GM12878 (cell line): ENCODE data around the gene PGBD4. TPM values are rescaled to one million over a fixed set of nuclear protein-coding genes. Genes with fewer than 3 reads are reported as not detected.

ENCODE experiments used
- ATAC-seq: fragments of 200-7000 bp; cut with Tn5 transposase; 3 replicates; pipeline ENCODE4 v1.9.1; 2020; ENCODE audit warnings: mild to moderate bottlenecking, moderate library complexity
- BruUV-seq: library from RNA; stranded (reverse); fragments of 400-500 nt; replicated peaks from 2 replicates; lab custom pipeline; 2021; lab: Mats Ljungman, UMichigan
- CTCF ChIA-PET: fragments of 300-600 bp; sonication (Branson Sonifier 250); formaldehyde crosslinking; extraction: SDS; loops from one replicate; lab custom pipeline; 2021; ENCODE audit warnings: inconsistent platforms; lab: Yijun Ruan, JAX
- POLR2A ChIA-PET: fragments of 350-600 bp; formaldehyde crosslinking; extraction: SDS; loops from one replicate; lab custom pipeline; 2021; ENCODE audit warnings: inconsistent platforms; lab: Charles Lee
- RAD21 ChIA-PET: fragments of 300-600 bp; sonication (Branson Sonifier 250); formaldehyde crosslinking; loops from one replicate; lab custom pipeline; 2023; ENCODE audit warnings: antibody characterized with exemption; ENCODE audit not compliant: unreplicated experiment; lab: Charles Lee
- SMC1A ChIA-PET: fragments of 300-600 bp; sonication (Branson Sonifier 250); formaldehyde crosslinking; loops from one replicate; lab custom pipeline; 2023; ENCODE audit not compliant: unreplicated experiment, uncharacterized antibody; lab: Charles Lee
- DNase-seq: peaks from one replicate; pipeline ENCODE4 v3.0.0-alpha.2; 2011; ENCODE audit warnings: low read depth, low spot score
- FAIRE-seq: peaks from 3 replicates; lab custom pipeline; 2011; peaks lifted over from hg19 to GRCh38; lab: Jason Lieb, UNC
- H2AFZ ChIP-seq: 2 replicates; pipeline ENCODE4 v1.6.0; 2011; ENCODE audit warnings: low read depth, low read length, control low read depth; ENCODE audit not compliant: control insufficient read depth
- H3K27ac ChIP-seq: 2 replicates; pipeline ENCODE4 v1.5.1; 2011; ENCODE audit warnings: control low read depth; ENCODE audit not compliant: control insufficient read depth, insufficient read depth
- H3K27me3 ChIP-seq, 2 experiments: replicated peaks in 1 of 2; 2 replicates each; pipeline versions ENCODE4 v1.6.0 to v1.6.1; 2011; ENCODE audit warnings: low read length in 1 of 2; ENCODE audit not compliant: control insufficient read depth in 2 of 2, insufficient read depth in 2 of 2
- H3K36me3 ChIP-seq, 2 experiments: 2 replicates each; pipeline ENCODE4 v1.5.1; 2011; ENCODE audit warnings: low read length in 1 of 2; ENCODE audit not compliant: control insufficient read depth in 2 of 2, insufficient read depth in 2 of 2
- H3K4me1 ChIP-seq: 2 replicates; pipeline ENCODE4 v1.6.1; 2011; ENCODE audit warnings: mild to moderate bottlenecking, low read length, moderate library complexity, mixed read lengths; ENCODE audit not compliant: control insufficient read depth, insufficient read depth
- H3K4me2 ChIP-seq: 2 replicates; pipeline ENCODE4 v1.6.0; 2011; ENCODE audit warnings: control low read depth; ENCODE audit not compliant: control insufficient read depth, insufficient read depth
- H3K4me3 ChIP-seq: fragments of 200-600 bp; sonication (generic); 2 replicates; pipeline ENCODE4 v1.5.1; 2016
- H3K79me2 ChIP-seq: 2 replicates; pipeline ENCODE4 v1.6.0; 2011; ENCODE audit warnings: low read length; ENCODE audit not compliant: control insufficient read depth, insufficient read depth
- H3K9ac ChIP-seq: 2 replicates; pipeline ENCODE4 v1.8.0; 2011; ENCODE audit warnings: low read length, control low read depth, mixed read lengths; ENCODE audit not compliant: control insufficient read depth, insufficient read depth
- H3K9me3 ChIP-seq: replicated peaks from 3 replicates; pipeline ENCODE4 v1.5.1; 2011; ENCODE audit warnings: mild to moderate bottlenecking, low read length; ENCODE audit not compliant: control insufficient read depth, insufficient read depth
- H4K20me1 ChIP-seq: 2 replicates; pipeline ENCODE4 v1.6.0; 2011; ENCODE audit not compliant: control insufficient read depth, insufficient read depth
- CREM ChIP-seq: IDR thresholded peaks from 2 replicates; pipeline ENCODE4 v1.6.1; 2014; ENCODE audit warnings: antibody characterized with exemption, low read depth
- ELK1 ChIP-seq: IDR thresholded peaks from 2 replicates; pipeline ENCODE4 v1.6.1; 2012; ENCODE audit warnings: low read depth, low read length, improper control_type of control experiment
- FOS ChIP-seq: IDR thresholded peaks from 3 replicates; pipeline ENCODE4 v1.6.1; 2011; ENCODE audit warnings: borderline replicate concordance; ENCODE audit not compliant: insufficient read length; ENCODE audit errors: extremely low read depth
- MLLT1 ChIP-seq: fragments of 450-650 bp; IDR thresholded peaks from 2 replicates; pipeline ENCODE4 v1.6.1; 2016; ENCODE audit warnings: mild to moderate bottlenecking
- RB1 ChIP-seq: fragments of 450-650 bp; formaldehyde crosslinking; IDR thresholded peaks from 2 replicates; pipeline ENCODE4 v1.6.1; 2017; ENCODE audit warnings: mild to moderate bottlenecking, borderline replicate concordance
- SIX5 ChIP-seq: IDR thresholded peaks from 2 replicates; pipeline ENCODE4 v1.6.1; 2011; ENCODE audit warnings: mild to moderate bottlenecking, low read depth, low read length, moderate library complexity; ENCODE audit not compliant: severe bottlenecking
- SP1 ChIP-seq: IDR thresholded peaks from one replicate; pipeline ENCODE4 v1.6.1; 2011; ENCODE audit warnings: low read depth, low read length
- STAT3 ChIP-seq: IDR thresholded peaks from 2 replicates; pipeline ENCODE4 v1.6.1; 2011; ENCODE audit warnings: low read depth, low read length, improper control_type of control experiment
- ZBED1 ChIP-seq: IDR thresholded peaks from 2 replicates; pipeline ENCODE4 v1.6.1; 2016; ENCODE audit warnings: borderline replicate concordance
- ZBTB40 ChIP-seq: fragments of 450-650 bp; IDR thresholded peaks from 2 replicates; pipeline ENCODE4 v1.6.1; 2016; ENCODE audit warnings: mild to moderate bottlenecking, moderate library complexity, borderline replicate concordance
- ZNF207 ChIP-seq: fragments of 450-650 bp; IDR thresholded peaks from 2 replicates; pipeline ENCODE4 v1.6.1; 2014; ENCODE audit warnings: antibody characterized with exemption, mild to moderate bottlenecking, borderline replicate concordance
- whole genome bisulfite sequencing: methylation state at CpG from one replicate; pipeline ENCODE4 v1.1.6; 2016; ENCODE audit warnings: low lambda C conversion rate; ENCODE audit not compliant: insufficient replicate concordance, insufficient coverage; ENCODE audit errors: missing lambda C conversion rate; 5-methylcytosine and 5-hydroxymethylcytosine counted together
- in situ Hi-C: fragments of 300-500 bp; cut with MboI; formaldehyde crosslinking; loops from 9 replicates; pipeline ENCODE4 v1.14.3; 2018; ENCODE audit warnings: mixed read lengths
- intact Hi-C: fragments of 100-400 bp; cut with micrococcal nuclease; formaldehyde crosslinking; loops from one replicate; pipeline ENCODE4 v1.14.2; 2022; ENCODE audit not compliant: unreplicated experiment
- polyA plus RNA-seq, 11 experiments: library from polyadenylated mRNA; depleted of rRNA in 4 of 11; unstranded in 6 of 11; stranded (reverse) in 5 of 11; fragments of >200 nt; fragmentation: Nextera tagmentation in 4 of 11; fragmentation: Illumina TruSeq in 1 of 11; extraction: Ambion mirVana in 4 of 11; extraction: Trizol in 1 of 11; gene quantifications; 1 replicate in 1 of 11; 2 replicates in 10 of 11; pipeline versions ENCODE4 v1.2.1 to v1.2.3, GENCODE V29; 2011 to 2016; ENCODE audit warnings: inconsistent platforms in 2 of 11, missing spikeins in 2 of 11, low read depth in 1 of 11
- total RNA-seq, 4 experiments: library from RNA; depleted of rRNA in 3 of 4; stranded (reverse); fragments of >200 nt in 3 of 4; fragmentation: Illumina TruSeq in 1 of 4; extraction: Trizol in 1 of 4; gene quantifications; 2 replicates each; pipeline versions ENCODE4 v1.2.1 to v1.2.3, GENCODE V29; 2013 to 2021
- TF ChIP-seq, protein P1 (sequence below): IDR thresholded peaks from 2 replicates; pipeline ENCODE4 v1.6.1; 2012; ENCODE audit warnings: low read depth, low read length, improper control_type of control experiment
- TF ChIP-seq, protein P2 (sequence below): fragments of 450-650 bp; formaldehyde crosslinking; IDR thresholded peaks from 2 replicates; pipeline ENCODE4 v1.4.0; 2022; ENCODE audit warnings: mild to moderate bottlenecking, moderate library complexity

Gene PGBD4
- total and polyA plus RNA-seq, 10 of the 15 experiments (the other 5 are each of a cell fraction or from before 2014, with no cell fraction given), result 1.2 to 5.8 (median 2.8) TPM

- in situ Hi-C loops (loop anchor here (25.0 kb wide), 1 partner anchor 533 kb away; the partner anchor contains the start of gene GOLGA8B), intact Hi-C loops (no loop called here)
- ChIA-PET RAD21 (no interaction called here), POLR2A (no interaction called here), CTCF (no interaction called here), SMC1A (no interaction called here)
- no peaks in the 10 kb centered on the region; the same call in 1 of the 3 replicates for H3K9me3 ChIP-seq
- H3K4me3 ChIP-seq, result no peak overlapping the region
- DNase-seq (no peak), FAIRE-seq (no peak), ATAC-seq (no peak)
- no peaks in the 10 kb centered on the region for H4K20me1 ChIP-seq
- H3K36me3 ChIP-seq, result no peaks in the 10 kb centered on the region
- no peaks in the 10 kb centered on the region for H3K79me2 ChIP-seq
- H3K4me2 ChIP-seq, result no peak overlapping the region
- no peak overlapping the region for H2AFZ ChIP-seq
- no peak overlapping the region for H3K9ac ChIP-seq
- BruUV-seq, result no TSS peak
- H3K27me3 ChIP-seq, result no peaks in the 10 kb centered on the region
- H3K4me1 ChIP-seq, result no peaks in the 10 kb centered on the region
- WGBS, result 83% methylated on average over 3 of the region's 3 CpGs
- no peak overlapping the region for H3K27ac ChIP-seq
- TF ChIP-seq, protein P1, sequence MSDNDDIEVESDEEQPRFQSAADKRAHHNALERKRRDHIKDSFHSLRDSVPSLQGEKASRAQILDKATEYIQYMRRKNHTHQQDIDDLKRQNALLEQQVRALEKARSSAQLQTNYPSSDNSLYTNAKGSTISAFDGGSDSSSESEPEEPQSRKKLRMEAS, result no peak
- TF ChIP-seq ZBTB40 (no peak), ELK1 (no peak), MLLT1 (no peak), ZBED1 (no peak), FOS (no peak), ZNF207 (no peak), SIX5 (no peak), STAT3 (no peak), CREM (no peak), SP1 (no peak), RB1 (no peak)
- TF ChIP-seq, protein P2, sequence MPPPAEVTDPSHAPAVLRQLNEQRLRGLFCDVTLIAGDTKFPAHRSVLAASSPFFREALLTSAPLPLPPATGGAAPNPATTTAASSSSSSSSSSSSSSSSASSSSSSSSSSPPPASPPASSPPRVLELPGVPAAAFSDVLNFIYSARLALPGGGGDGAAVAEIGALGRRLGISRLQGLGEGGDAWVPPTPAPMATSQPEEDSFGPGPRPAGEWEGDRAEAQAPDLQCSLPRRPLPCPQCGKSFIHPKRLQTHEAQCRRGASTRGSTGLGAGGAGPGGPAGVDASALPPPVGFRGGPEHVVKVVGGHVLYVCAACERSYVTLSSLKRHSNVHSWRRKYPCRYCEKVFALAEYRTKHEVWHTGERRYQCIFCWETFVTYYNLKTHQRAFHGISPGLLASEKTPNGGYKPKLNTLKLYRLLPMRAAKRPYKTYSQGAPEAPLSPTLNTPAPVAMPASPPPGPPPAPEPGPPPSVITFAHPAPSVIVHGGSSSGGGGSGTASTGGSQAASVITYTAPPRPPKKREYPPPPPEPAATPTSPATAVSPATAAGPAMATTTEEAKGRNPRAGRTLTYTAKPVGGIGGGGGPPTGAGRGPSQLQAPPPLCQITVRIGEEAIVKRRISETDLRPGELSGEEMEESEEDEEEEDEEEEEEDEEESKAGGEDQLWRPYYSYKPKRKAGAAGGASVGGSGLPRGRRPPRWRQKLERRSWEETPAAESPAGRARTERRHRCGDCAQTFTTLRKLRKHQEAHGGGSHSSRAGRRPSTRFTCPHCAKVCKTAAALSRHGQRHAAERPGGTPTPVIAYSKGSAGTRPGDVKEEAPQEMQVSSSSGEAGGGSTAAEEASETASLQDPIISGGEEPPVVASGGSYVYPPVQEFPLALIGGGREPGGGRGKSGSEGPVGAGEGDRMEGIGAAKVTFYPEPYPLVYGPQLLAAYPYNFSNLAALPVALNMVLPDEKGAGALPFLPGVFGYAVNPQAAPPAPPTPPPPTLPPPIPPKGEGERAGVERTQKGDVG (CRISPR knock-in tag), result no peak
Measured at GRCh38 chr15:34054081-34054707, 47.7 kb upstream of the PGBD4 start.
